Mesendoderm (in vitro differentiated cells): Measurements from ENCODE around the gene CXCL12.

Experiments
- DNase-seq: peaks from one replicate; pipeline ENCODE4 v3.0.0; 2013
- H2AK5ac ChIP-seq: 2 replicates; pipeline ENCODE4 v1.6.1; 2013; ENCODE audit warnings: low read length, inconsistent platforms
- H2BK120ac ChIP-seq: 2 replicates; pipeline ENCODE4 v1.6.1; 2013; ENCODE audit warnings: low read depth, mild to moderate bottlenecking, low read length, moderate library complexity, mixed read lengths
- H2BK15ac ChIP-seq: replicated peaks from 2 replicates; pipeline ENCODE4 v1.6.1; 2013; ENCODE audit warnings: low read depth, mild to moderate bottlenecking, moderate library complexity
- H2BK5ac ChIP-seq: 2 replicates; pipeline ENCODE4 v1.6.1; 2013; ENCODE audit warnings: low read length, inconsistent platforms
- H3K18ac ChIP-seq: 2 replicates; pipeline ENCODE4 v1.6.1; 2013; ENCODE audit warnings: mild to moderate bottlenecking, low read length, mixed read lengths
- H3K23ac ChIP-seq: one replicate; pipeline ENCODE4 v1.6.1; 2013; ENCODE audit warnings: low read length
- H3K27ac ChIP-seq: 2 replicates; pipeline ENCODE4 v1.5.1; 2013; ENCODE audit warnings: low read depth, mild to moderate bottlenecking, inconsistent platforms, low read length, moderate library complexity
- H3K27me3 ChIP-seq: 2 replicates; pipeline ENCODE4 v1.6.1; 2013; ENCODE audit warnings: low read length, control low read depth, mild to moderate bottlenecking, inconsistent platforms; ENCODE audit not compliant: insufficient read depth, poor library complexity
- H3K36me3 ChIP-seq: 2 replicates; pipeline ENCODE4 v1.6.1; 2013; ENCODE audit warnings: low read length, inconsistent platforms; ENCODE audit not compliant: control insufficient read depth, insufficient read depth
- H3K4ac ChIP-seq: one replicate; pipeline ENCODE4 v1.6.1; 2013; ENCODE audit warnings: low read depth, mild to moderate bottlenecking, low read length, moderate library complexity
- H3K4me1 ChIP-seq: 2 replicates; pipeline ENCODE4 v1.6.1; 2013; ENCODE audit warnings: low read depth, low read length, inconsistent platforms; ENCODE audit not compliant: control insufficient read depth
- H3K4me2 ChIP-seq: 2 replicates; pipeline ENCODE4 v1.6.1; 2013; ENCODE audit warnings: low read length
- H3K4me3 ChIP-seq: 2 replicates; pipeline ENCODE4 v1.5.1; 2013; ENCODE audit warnings: mild to moderate bottlenecking, low read length
- H3K56ac ChIP-seq: one replicate; pipeline ENCODE4 v1.6.1; 2013; ENCODE audit warnings: low read length
- H3K79me1 ChIP-seq: 2 replicates; pipeline ENCODE4 v1.6.1; 2013; ENCODE audit warnings: low read length, inconsistent platforms
- H3K79me2 ChIP-seq: 2 replicates; pipeline ENCODE4 v1.6.1; 2013; ENCODE audit warnings: mild to moderate bottlenecking, low read length; ENCODE audit not compliant: control insufficient read depth, insufficient read depth
- H3K9ac ChIP-seq: 2 replicates; pipeline ENCODE4 v1.6.1; 2013; ENCODE audit warnings: low read length, inconsistent platforms
- H4K5ac ChIP-seq: one replicate; pipeline ENCODE4 v1.6.1; 2013; ENCODE audit warnings: low read length
- H4K8ac ChIP-seq: one replicate; pipeline ENCODE4 v1.6.1; 2013; ENCODE audit warnings: low read depth, mild to moderate bottlenecking, control low read depth, low read length, moderate library complexity
- WGBS: extraction: QIAGEN DNeasy Blood & Tissue Kit; methylation state at CpG from one replicate; pipeline ENCODE4 v1.1.7; 2013; ENCODE audit warnings: low lambda C conversion rate, missing lambda C conversion rate; ENCODE audit not compliant: insufficient coverage; ENCODE audit errors: extremely low coverage; 5-methylcytosine and 5-hydroxymethylcytosine counted together

The CXCL12 gene

DNA sequence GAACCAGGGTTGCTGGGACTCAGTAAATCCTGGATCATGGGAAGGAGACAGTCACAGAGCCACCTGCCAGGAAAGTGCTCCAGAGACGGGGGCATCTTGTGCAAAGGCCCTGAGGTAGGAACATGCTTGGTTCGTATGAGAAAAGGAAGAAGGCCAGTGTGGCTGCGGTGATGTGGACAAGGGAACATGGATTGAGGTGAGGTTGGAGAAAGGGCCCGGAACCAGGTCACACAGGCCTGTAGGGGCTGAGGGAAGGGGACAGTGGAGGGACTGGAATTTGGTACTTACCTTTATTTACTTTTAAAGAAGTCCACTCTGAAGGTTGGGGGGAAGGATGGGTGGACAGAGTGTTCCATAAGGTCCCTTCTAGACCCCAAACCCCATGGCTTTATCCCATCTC lies 32.9 kb upstream of the CXCL12 start:
- H3K4me3 ChIP-seq = no peak overlapping the region
- no peak overlapping the region for H4K8ac ChIP-seq
- no CpG with 5 or more reads among the region's 4 CpGs for WGBS
- H2BK15ac ChIP-seq = no peak overlapping the region
- H2BK120ac ChIP-seq = no peak overlapping the region
- H3K36me3 ChIP-seq = no peaks in the 10 kb centered on the region
- H3K23ac ChIP-seq = no peak overlapping the region
- no peak overlapping the region for H4K5ac ChIP-seq
- H3K4me2 ChIP-seq = no peak overlapping the region
- H3K79me1 ChIP-seq = no peaks in the 10 kb centered on the region
- no peak overlapping the region for H3K27ac ChIP-seq
- H2BK5ac ChIP-seq = no peak overlapping the region
- H2AK5ac ChIP-seq = no peak overlapping the region
- DNase-seq = no peak
- H3K79me2 ChIP-seq = no peaks in the 10 kb centered on the region
- H3K56ac ChIP-seq = no peak overlapping the region
- no peaks in the 10 kb centered on the region for H3K4me1 ChIP-seq
- H3K4ac ChIP-seq = no peak overlapping the region
- H3K27me3 ChIP-seq = no peaks in the 10 kb centered on the region
- H3K9ac ChIP-seq = no peak overlapping the region
- H3K18ac ChIP-seq = no peak overlapping the region

DNA sequence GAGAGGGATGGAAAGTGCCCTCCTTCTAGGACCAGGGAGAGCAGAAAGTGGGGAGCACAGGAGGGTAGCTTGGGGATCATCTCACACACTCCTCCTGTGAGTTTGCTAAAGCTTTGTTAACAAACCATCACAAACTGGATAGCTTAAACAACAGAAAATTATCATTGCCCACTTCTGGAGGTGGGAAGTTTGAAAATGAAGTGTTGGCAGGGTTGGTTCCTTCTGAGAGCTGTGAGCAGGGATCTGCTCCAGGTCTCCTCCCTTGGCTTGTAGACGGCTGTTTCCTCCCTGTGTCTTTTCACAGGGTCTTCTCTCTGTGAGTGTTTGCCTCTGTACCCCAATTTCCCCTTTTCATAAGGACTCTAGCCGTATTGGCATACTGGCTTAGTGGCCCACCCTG lies 32.0 kb upstream of the CXCL12 start:
- Histone ChIP-seq H3K79me2 (no peaks in the 10 kb centered on the region), H3K56ac (no peak overlapping the region), H3K4ac (no peak overlapping the region), H3K4me1 (no peaks in the 10 kb centered on the region), H3K36me3 (no peaks in the 10 kb centered on the region), H4K8ac (no peak overlapping the region), H3K18ac (no peak overlapping the region), H2BK5ac (no peak overlapping the region), H2BK120ac (no peak overlapping the region), H2AK5ac (no peak overlapping the region), H3K23ac (no peak overlapping the region), H4K5ac (no peak overlapping the region), H3K9ac (no peak overlapping the region), H3K27ac (no peak overlapping the region), H3K4me3 (no peak overlapping the region), H3K27me3 (no peaks in the 10 kb centered on the region), H2BK15ac (no peak overlapping the region), H3K4me2 (no peak overlapping the region), H3K79me1 (no peaks in the 10 kb centered on the region)
- WGBS = no CpG with 5 or more reads among the region's 2 CpGs
- no peak for DNase-seq

GRCh38 chr10:44416021-44416771 lies 31.3 kb upstream of the CXCL12 start:
- Histone ChIP-seq H3K79me2 (no peaks in the 10 kb centered on the region), H3K18ac (no peak overlapping the region), H2AK5ac (no peak overlapping the region), H3K27me3 (no peaks in the 10 kb centered on the region), H3K23ac (no peak overlapping the region), H3K4me2 (no peak overlapping the region), H3K56ac (no peak overlapping the region), H4K8ac (no peak overlapping the region), H3K9ac (no peak overlapping the region), H2BK120ac (no peak overlapping the region), H2BK15ac (no peak overlapping the region), H4K5ac (no peak overlapping the region), H3K27ac (no peak overlapping the region), H3K4me1 (no peaks in the 10 kb centered on the region), H3K4me3 (no peak overlapping the region), H2BK5ac (no peak overlapping the region), H3K36me3 (no peaks in the 10 kb centered on the region), H3K4ac (no peak overlapping the region), H3K79me1 (no peaks in the 10 kb centered on the region)
- no CpG with 5 or more reads among the region's 7 CpGs for WGBS
- DNase-seq = no peak

DNA sequence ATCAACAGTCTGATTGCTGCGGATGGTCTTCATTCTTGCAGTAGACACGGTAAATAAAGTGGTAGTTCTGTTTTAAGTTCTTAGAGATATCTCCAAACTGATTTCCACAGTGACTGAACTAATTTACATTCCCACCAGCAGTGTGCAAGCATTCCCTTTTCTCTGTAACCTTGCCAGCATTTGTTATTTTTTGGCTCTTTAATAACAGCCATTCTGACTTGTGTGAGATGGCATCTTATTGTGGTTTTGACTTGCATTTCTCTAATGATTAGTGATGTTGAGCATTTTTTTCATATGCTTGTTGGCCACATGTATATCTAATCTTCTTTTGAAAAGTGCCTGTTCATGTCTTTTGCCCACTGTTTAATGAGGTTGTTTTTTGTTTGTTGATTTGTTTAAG lies 30.2 kb upstream of the CXCL12 start:
- Histone ChIP-seq H3K4me2 (no peak overlapping the region), H2BK15ac (no peak overlapping the region), H2BK5ac (no peak overlapping the region), H3K79me2 (no peaks in the 10 kb centered on the region), H2AK5ac (no peak overlapping the region), H3K79me1 (no peaks in the 10 kb centered on the region), H3K27ac (no peak overlapping the region), H3K56ac (no peak overlapping the region), H3K4me1 (no peaks in the 10 kb centered on the region), H2BK120ac (no peak overlapping the region), H4K8ac (no peak overlapping the region), H3K9ac (no peak overlapping the region), H3K18ac (no peak overlapping the region), H3K36me3 (no peaks in the 10 kb centered on the region), H3K27me3 (no peaks in the 10 kb centered on the region), H3K4ac (no peak overlapping the region), H3K4me3 (no peak overlapping the region), H3K23ac (no peak overlapping the region), H4K5ac (no peak overlapping the region)
- no CpG with 5 or more reads among the region's 2 CpGs for WGBS
- DNase-seq = no peak

- Histone ChIP-seq H3K27me3 (no peaks in the 10 kb centered on the region), H4K5ac (no peak overlapping the region), H2BK120ac (no peak overlapping the region), H3K79me2 (no peaks in the 10 kb centered on the region), H3K79me1 (no peaks in the 10 kb centered on the region), H3K23ac (no peak overlapping the region), H2BK5ac (no peak overlapping the region), H3K18ac (no peak overlapping the region), H4K8ac (no peak overlapping the region), H3K9ac (no peak overlapping the region), H3K27ac (no peak overlapping the region), H3K56ac (no peak overlapping the region), H3K4ac (no peak overlapping the region), H3K4me2 (no peak overlapping the region), H3K4me3 (no peak overlapping the region), H3K4me1 (no peaks in the 10 kb centered on the region), H2BK15ac (no peak overlapping the region), H2AK5ac (no peak overlapping the region), H3K36me3 (no peaks in the 10 kb centered on the region)
- DNase-seq = no peak
- WGBS = no CpG with 5 or more reads among the region's 1 CpG
Observed at GRCh38 chr10:44413416-44413815, 28.5 kb upstream of the CXCL12 start.

DNA sequence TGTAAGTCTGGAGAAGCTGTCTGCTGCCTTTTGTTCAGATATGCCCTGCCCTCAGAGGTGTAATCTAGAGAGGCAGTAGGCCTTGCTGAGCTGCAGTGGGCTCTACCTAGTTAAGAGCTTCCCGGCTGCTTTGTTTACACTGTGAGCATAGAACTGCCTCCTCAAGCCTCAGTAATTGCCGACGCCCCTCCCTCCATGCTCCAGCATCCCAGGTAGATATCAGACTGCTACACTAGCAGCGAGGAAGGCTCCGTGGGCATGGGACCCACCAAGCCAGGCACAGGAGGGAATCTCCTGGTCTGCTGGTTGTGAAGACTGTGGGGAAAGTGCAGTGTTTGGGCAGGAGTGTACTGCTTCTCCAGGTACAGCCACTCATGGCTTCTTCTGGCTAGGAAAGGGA lies 26.4 kb upstream of the CXCL12 start:
- Histone ChIP-seq H4K8ac (no peak overlapping the region), H3K4me2 (no peak overlapping the region), H3K27ac (no peak overlapping the region), H2AK5ac (no peak overlapping the region), H3K9ac (no peak overlapping the region), H2BK15ac (no peak overlapping the region), H3K36me3 (no peaks in the 10 kb centered on the region), H2BK5ac (no peak overlapping the region), H3K23ac (no peak overlapping the region), H2BK120ac (no peak overlapping the region), H3K4me3 (no peak overlapping the region), H3K27me3 (no peaks in the 10 kb centered on the region), H3K4me1 (no peaks in the 10 kb centered on the region), H4K5ac (no peak overlapping the region), H3K79me2 (no peaks in the 10 kb centered on the region), H3K4ac (no peak overlapping the region), H3K79me1 (no peaks in the 10 kb centered on the region), H3K56ac (no peak overlapping the region), H3K18ac (no peak overlapping the region)
- WGBS = no CpG with 5 or more reads among the region's 5 CpGs
- DNase-seq = no peak
